GM19395 (cell line): ENCODE data around the gene CCDC57.

Experiments
- ATAC-seq: cut with Tn5 transposase; IDR thresholded peaks from one replicate; pipeline ENCODE4 v1.9.1; 2021; ENCODE audit warnings: mild to moderate bottlenecking, moderate library complexity; ENCODE audit not compliant: unreplicated experiment

CCDC57 gene

GRCh38 chr17:82084373-82085030 is 128.1 kb downstream of the CCDC57 start:
- ATAC-seq: no peak

GRCh38 chr17:82083533-82084359 is 128.9 kb downstream of the CCDC57 start:
- no peak for ATAC-seq

- no peak for ATAC-seq
Measured at GRCh38 chr17:82083009-82083408, 129.6 kb downstream of the CCDC57 start.

GRCh38 chr17:82082456-82082855 is 130.2 kb downstream of the CCDC57 start:
- ATAC-seq: no peak

GRCh38 chr17:82081966-82082365 is 130.7 kb downstream of the CCDC57 start:
- no peak for ATAC-seq

GRCh38 chr17:82081546-82081945 is 131.1 kb downstream of the CCDC57 start:
- ATAC-seq: no peak

GRCh38 chr17:82080789-82081464 is 131.7 kb downstream of the CCDC57 start:
- no peak for ATAC-seq

- no peak for ATAC-seq
Measured at GRCh38 chr17:82080048-82080788, 132.4 kb downstream of the CCDC57 start.

GRCh38 chr17:82079001-82079677 is 133.5 kb downstream of the CCDC57 start:
- ATAC-seq: no peak

- no peak for ATAC-seq
Measured at GRCh38 chr17:82078433-82078832, 134.2 kb downstream of the CCDC57 start.

- ATAC-seq: no peak
Measured at GRCh38 chr17:82077617-82078358, 134.9 kb downstream of the CCDC57 start.

GRCh38 chr17:82076785-82077591 is 135.7 kb downstream of the CCDC57 start:
- no peak for ATAC-seq

GRCh38 chr17:82076018-82076784 is 136.4 kb downstream of the CCDC57 start:
- no peak for ATAC-seq

GRCh38 chr17:82073446-82073845 is 139.2 kb downstream of the CCDC57 start:
- ATAC-seq: no peak

GRCh38 chr17:82072827-82073226 is 139.8 kb downstream of the CCDC57 start:
- ATAC-seq: no peak

GRCh38 chr17:82070611-82071010 is 142.0 kb downstream of the CCDC57 start:
- ATAC-seq: no peak

GRCh38 chr17:82065638-82066303 is 146.9 kb downstream of the CCDC57 start, which contains the start of gene DUS1L:
Gene DUS1L, minus strand, starts transcription at chr17:82065804. Its CDS starts 745 bp downstream, at chr17:82065059.
- ATAC-seq: peak; percentile 61
